Central memory CD4-positive, alpha-beta T cell (primary cell): ENCODE data around the gene HSBP1.

Experiments used
- DNase-seq: peaks from one replicate; pipeline ENCODE4 v3.0.0; 2022
- total RNA-seq, 3 experiments: gene quantifications; one replicate each; lab custom pipeline; 2026; lab: John Stamatoyannopoulos, UW

HSBP1 gene
- 9.1 to 35.8 (median 25.3) reads per million in 3 experiments for total RNA-seq

GRCh38 chr16:83807710-83808572 is at the start of gene HSBP1:
HSBP1 (plus strand) TSS chr16:83807978; CDS start chr16:83808077, 99 bp downstream.
- peak; percentile 90 for DNase-seq

DNA sequence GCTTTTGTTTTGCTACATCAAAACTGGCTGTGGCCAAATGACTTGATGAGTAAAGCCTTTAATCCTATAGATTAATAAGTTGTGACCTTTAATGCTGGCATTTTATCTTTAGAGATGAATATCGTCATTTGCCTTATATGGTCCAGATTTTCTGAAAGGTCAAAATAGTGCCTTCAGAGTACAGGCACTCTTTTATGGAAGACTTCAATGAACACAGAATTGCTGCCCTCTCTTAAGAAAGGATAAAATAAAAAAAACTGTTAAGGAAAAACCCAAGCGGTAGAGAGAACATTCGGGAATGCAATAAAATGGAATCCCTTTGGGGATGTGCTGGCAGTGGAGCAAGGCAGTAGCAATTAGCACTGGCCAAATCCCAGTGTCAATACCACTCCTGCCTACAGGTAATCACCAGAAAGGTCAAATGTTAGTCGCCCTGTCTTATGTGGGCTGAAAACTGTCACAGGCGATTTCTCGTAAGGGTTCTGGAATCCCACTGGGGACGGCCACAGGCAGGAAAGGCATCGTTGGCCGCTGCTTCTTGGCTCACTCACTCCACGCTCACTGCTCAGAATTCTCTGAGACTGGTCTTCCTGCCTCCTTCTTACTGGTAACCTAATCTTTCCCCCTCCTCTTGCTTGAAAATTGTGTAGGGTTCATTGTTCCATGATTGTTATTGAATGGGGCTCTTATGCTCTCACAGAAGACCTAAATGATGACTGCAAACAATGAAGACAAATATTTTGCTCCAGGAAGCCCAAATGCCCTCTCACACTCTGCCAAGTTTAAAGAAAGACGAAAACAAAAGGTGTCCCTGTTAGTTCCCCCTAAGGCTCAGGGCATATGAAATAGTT is 45.4 kb upstream of the HSBP1 start:
- no peak for DNase-seq

- DNase-seq: no peak
Measured at GRCh38 chr16:83762992-83763358, 44.8 kb upstream of the HSBP1 start.

- no peak for DNase-seq
Measured at GRCh38 chr16:83768986-83769385, 38.8 kb upstream of the HSBP1 start.

- DNase-seq: no peak
Measured at GRCh38 chr16:83769397-83770008, 38.3 kb upstream of the HSBP1 start.

GRCh38 chr16:83771306-83771942 is 36.4 kb upstream of the HSBP1 start:
- no peak for DNase-seq

- no peak for DNase-seq
Measured at GRCh38 chr16:83772806-83773205, 35.0 kb upstream of the HSBP1 start.

DNA sequence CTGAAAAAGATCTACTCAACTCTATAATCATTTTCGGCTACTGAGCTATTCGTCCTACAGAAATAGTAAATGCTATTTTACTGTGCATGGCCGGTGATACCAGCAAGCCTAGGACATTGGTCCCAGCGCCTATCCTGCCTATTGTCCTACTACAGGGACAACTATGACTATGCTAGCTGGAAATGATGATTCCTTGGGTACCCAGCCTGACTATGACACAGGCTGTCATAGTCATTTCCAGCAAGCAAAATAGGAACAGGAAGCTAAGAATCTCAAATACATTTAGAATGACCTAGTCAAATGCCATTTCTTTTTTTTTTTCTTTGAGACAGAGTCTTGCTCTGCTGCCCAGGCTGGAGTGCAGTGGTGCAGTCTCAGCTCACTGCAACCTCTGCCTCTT is 33.7 kb upstream of the HSBP1 start:
- no peak for DNase-seq

GRCh38 chr16:83776944-83777343 is 30.8 kb upstream of the HSBP1 start:
- DNase-seq: no peak

DNA sequence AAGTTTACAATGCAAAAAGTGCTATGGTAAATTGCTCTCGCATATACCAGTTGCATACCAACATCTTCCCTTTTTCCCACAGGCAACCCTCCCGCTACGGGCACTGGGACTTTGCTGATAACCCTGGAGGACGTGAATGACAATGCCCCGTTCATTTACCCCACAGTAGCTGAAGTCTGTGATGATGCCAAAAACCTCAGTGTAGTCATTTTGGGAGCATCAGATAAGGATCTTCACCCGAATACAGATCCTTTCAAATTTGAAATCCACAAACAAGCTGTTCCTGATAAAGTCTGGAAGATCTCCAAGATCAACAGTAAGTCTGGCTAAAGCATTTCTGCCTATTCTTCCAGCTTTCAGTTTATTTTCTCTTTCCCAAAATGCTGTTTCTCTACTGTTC is 27.9 kb upstream of the HSBP1 start:
- DNase-seq: no peak

DNA sequence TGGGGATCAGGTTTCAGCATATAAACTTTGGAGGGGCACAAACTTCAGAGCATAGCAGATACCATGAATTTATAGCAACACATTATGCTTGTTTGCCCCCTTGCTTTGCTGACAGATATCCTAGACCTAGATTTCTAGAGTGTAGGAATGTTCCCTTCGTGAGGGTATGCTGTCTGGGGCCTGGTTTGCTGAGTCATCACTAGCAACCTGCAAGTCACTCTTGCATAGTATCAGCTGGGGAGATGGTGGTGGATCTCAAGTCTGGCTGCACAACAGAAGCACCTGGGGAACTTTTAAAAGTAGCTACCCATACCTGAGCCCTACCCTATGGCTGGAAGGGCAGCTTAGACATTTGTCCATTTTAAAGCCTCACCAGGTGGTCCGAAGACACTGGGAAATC is 22.3 kb upstream of the HSBP1 start:
- DNase-seq: no peak

GRCh38 chr16:83789642-83790401 is 18.0 kb upstream of the HSBP1 start:
- no peak for DNase-seq

- no peak for DNase-seq
Measured at GRCh38 chr16:83791916-83792315, 15.9 kb upstream of the HSBP1 start.

- no peak for DNase-seq
Measured at GRCh38 chr16:83792391-83792790, 15.4 kb upstream of the HSBP1 start.

DNA sequence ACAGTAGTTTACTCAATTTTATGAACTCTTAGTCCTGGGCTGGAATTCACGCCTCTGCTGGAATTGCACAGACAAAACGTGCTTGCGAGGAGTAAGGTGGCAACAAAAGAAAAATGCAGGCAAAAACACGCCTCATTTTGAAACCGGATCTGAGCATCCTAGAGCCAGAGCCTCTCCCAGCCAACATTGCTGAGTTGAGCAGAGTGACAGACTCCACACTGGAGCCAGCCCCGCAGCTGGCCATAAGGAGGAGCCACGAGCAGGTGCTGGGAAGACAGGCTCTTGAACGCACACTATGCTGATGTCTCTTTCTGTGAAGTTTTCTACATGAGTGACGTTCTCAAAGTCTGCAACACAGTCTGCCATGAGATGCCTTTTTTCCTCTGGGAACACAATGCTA is 14.6 kb upstream of the HSBP1 start:
- no peak for DNase-seq

- DNase-seq: no peak
Measured at GRCh38 chr16:83794860-83795554, 12.8 kb upstream of the HSBP1 start.

- no peak for DNase-seq
Measured at GRCh38 chr16:83797013-83797412, 10.8 kb upstream of the HSBP1 start.

DNA sequence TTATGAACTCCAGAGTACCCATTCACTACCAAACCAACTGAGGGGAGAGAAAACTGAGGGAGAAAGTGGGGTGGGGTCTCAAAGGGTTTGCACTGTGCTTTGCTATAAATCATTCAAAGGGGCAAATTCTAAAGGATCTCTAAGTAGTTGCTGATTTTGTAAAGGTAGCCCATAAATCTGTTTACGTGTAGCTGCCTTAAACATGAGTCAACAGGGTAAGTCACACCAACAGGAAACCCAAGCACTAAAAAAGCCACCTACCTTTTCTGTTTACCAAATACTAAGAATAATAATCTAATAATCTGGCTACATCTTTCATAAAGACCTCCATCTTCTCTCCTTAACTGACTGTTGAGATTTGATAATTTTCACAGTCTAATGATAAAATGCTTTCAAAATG is 8.4 kb upstream of the HSBP1 start:
- DNase-seq: no peak

DNA sequence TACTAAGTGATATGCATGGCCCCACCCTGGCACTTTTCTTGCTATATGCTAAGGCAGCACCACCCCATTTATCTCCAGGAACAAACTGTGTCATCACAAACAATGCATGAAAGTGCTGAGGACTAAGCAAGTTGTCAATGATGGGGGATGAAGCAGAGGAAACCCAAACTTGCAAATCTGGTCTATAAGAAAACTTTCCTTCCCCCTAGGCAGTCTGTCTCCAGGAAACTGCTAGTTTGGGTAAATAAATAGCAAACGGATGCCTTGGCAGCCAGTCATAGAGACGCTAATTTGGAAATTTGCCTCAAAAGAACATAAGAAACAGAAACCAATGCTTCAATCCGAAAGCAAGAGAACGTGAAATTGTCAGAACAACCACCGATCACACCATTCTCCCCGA is 5.6 kb upstream of the HSBP1 start:
- peak; percentile 13 for DNase-seq

DNA sequence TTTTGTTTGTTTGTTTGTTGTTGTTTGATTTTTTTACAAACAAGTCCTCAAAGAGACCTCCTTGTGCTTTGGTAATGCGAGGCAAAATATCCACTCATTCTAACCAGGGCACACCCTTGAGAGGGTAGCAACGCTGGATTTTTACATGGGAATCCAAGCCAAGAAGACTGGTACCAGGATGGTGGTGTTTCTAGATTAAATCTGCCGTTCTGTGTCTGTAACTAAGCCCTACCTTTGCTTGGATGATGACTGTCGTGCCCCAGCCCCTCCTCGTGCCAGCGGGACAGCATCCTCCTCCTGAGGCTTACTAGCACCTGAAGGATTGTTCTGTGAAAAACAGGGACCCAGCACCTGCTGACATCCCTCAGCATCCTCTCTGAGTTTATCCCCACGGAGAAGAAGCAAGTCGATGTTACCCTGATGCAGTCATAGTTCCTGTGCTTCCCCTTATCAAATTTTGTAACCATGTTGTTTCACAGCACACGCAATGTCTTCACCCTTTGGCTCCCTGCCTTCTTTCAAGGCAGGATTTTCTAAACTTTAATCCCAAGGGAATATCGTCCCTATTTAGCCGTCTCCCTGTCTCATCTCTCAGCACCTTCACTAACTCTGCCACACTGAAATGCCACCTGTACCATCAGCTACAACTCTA is 5.1 kb upstream of the HSBP1 start:
- DNase-seq: no peak

DNA sequence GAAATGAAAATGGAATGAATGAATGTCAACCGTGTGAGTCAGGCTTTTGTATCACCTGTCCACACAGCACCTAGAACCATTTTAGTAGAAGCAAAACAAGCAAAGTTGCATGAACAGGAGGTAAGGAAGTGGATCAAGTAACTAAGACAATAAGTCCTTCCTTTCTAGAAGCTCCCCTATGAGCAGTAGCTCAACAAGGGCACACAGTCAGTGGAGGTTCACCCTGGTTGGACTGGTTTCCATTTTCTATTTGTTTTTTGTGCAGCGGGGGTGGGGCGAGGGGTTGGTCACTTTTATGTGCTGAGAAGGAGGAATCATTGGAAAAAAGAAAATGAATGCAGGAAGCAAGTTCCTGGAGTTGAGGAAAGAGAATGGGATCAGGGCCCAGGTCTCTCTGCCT is 4.0 kb upstream of the HSBP1 start:
- no peak for DNase-seq
